Endometrial microvascular endothelial cells (primary cell): ENCODE results near the gene SUCO. TPM values are rescaled to one million over a fixed set of nuclear protein-coding genes. Genes with fewer than 3 reads are reported as not detected.

Experiments used
- in situ Hi-C: cut with HindIII; loops from 2 replicates; pipeline ENCODE4 v1.10.0; 2017; ENCODE audit warnings: low sequenced_read_pairs, low pct_unique_long_range_greater_than_20kb; ENCODE audit errors: inconsistent ontology term
- total RNA-seq: library from RNA; depleted of rRNA; stranded (reverse); fragments of >200 nt; gene quantifications from one replicate; pipeline ENCODE4 v1.2.3, GENCODE V29; 2015; ENCODE audit errors: inconsistent ontology term

Gene SUCO
- total RNA-seq, 1 donor from 2014 or later: 31.4 TPM

GRCh38 chr1:172629170-172629569, 96.2 kb downstream of the SUCO start:
- in situ Hi-C loops: no loop called here

GRCh38 chr1:172629638-172630037, 96.7 kb downstream of the SUCO start:
- in situ Hi-C loops: no loop called here

- in situ Hi-C loops: no loop called here
Measured at GRCh38 chr1:172630056-172630818, 97.3 kb downstream of the SUCO start.

- in situ Hi-C loops: no loop called here
Measured at GRCh38 chr1:172630868-172631267, 97.9 kb downstream of the SUCO start.

GRCh38 chr1:172637522-172637921, 104.6 kb downstream of the SUCO start:
- in situ Hi-C loops: no loop called here

GRCh38 chr1:172638249-172638648, 105.3 kb downstream of the SUCO start:
- in situ Hi-C loops: no loop called here

GRCh38 chr1:172638885-172639831, 106.2 kb downstream of the SUCO start:
- in situ Hi-C loops: no loop called here

- in situ Hi-C loops: no loop called here
Measured at GRCh38 chr1:172640111-172640510, 107.2 kb downstream of the SUCO start.

- in situ Hi-C loops: no loop called here
Measured at GRCh38 chr1:172641492-172641891, 108.5 kb downstream of the SUCO start.

- in situ Hi-C loops: no loop called here
Measured at GRCh38 chr1:172642970-172643369, 110.0 kb downstream of the SUCO start.

GRCh38 chr1:172646653-172647052, 113.7 kb downstream of the SUCO start:
- in situ Hi-C loops: no loop called here

GRCh38 chr1:172647110-172647564, 114.2 kb downstream of the SUCO start:
- in situ Hi-C loops: no loop called here

GRCh38 chr1:172647987-172648386, 115.0 kb downstream of the SUCO start:
- in situ Hi-C loops: no loop called here

GRCh38 chr1:172650474-172651193, 117.7 kb downstream of the SUCO start:
- in situ Hi-C loops: no loop called here

GRCh38 chr1:172653015-172653709, 120.2 kb downstream of the SUCO start:
- in situ Hi-C loops: no loop called here

- in situ Hi-C loops: no loop called here
Measured at GRCh38 chr1:172654535-172654934, 121.6 kb downstream of the SUCO start.

- in situ Hi-C loops: no loop called here
Measured at GRCh38 chr1:172656576-172656975, 123.6 kb downstream of the SUCO start.

- in situ Hi-C loops: no loop called here
Measured at GRCh38 chr1:172657586-172657985, 124.6 kb downstream of the SUCO start.
